ENCODE results near the gene IL2RA. TPM values are rescaled to one million over a fixed set of nuclear protein-coding genes. Genes with fewer than 3 reads are reported as not detected.

IL2RA gene
- total and polyA plus RNA-seq, 10 of the 15 experiments (the other 5 are each of a cell fraction or from before 2014, with no cell fraction given), result 2.2 to 6.0 (median 4.9) TPM

DNA sequence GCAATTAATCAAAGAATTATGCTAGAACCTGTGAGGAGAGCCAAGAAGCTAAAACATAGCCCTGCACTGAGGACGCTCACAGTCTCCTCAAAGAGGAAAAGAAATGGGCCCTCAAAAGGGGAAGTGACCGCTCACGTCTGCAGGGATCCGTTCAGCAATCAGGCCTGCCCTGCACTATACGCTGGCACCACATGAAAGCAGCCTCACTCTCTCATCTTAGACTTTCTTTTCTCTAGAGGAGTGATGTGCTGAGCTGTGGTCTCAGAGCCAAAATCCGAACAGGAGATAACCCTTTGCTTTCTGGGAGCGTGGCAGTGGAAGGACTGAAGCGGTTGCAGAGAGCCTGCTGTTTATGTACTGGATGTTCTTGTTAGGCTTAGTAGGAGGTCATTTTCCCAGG is 6.3 kb upstream of the IL2RA start (continued):
- TF ChIP-seq, protein P1, sequence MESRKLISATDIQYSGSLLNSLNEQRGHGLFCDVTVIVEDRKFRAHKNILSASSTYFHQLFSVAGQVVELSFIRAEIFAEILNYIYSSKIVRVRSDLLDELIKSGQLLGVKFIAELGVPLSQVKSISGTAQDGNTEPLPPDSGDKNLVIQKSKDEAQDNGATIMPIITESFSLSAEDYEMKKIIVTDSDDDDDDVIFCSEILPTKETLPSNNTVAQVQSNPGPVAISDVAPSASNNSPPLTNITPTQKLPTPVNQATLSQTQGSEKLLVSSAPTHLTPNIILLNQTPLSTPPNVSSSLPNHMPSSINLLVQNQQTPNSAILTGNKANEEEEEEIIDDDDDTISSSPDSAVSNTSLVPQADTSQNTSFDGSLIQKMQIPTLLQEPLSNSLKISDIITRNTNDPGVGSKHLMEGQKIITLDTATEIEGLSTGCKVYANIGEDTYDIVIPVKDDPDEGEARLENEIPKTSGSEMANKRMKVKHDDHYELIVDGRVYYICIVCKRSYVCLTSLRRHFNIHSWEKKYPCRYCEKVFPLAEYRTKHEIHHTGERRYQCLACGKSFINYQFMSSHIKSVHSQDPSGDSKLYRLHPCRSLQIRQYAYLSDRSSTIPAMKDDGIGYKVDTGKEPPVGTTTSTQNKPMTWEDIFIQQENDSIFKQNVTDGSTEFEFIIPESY (IDR thresholded peaks at IDR 0.05), result no peak
- TF ChIP-seq MTA2 (IDR thresholded peaks at IDR 0.05; ENCODE audit: low read depth) (peak; percentile 50; the same call in 1 of the 2 replicates), BCL11A (IDR thresholded peaks at IDR 0.05; ENCODE audit: low read depth, low read length) (peak; percentile 14; the same call in 1 of the 2 replicates), IKZF1 (conservative IDR thresholded peaks at IDR 0.05) (peak; percentile 34; the same call in 1 of the 2 replicates), EGR1 (IDR thresholded peaks at IDR 0.05; ENCODE audit: borderline replicate concordance in 1 of 2, low read depth in 2 of 2, low read length in 2 of 2) (no peak), DPF2 (IDR thresholded peaks at IDR 0.05) (no peak), EED (IDR thresholded peaks at IDR 0.05; ENCODE audit: low read depth) (peak; percentile 72), KAT2A (conservative IDR thresholded peaks at IDR 0.05; ENCODE audit: control insufficient read depth, low read depth, low read length) (no peak), ETV6 (conservative IDR thresholded peaks at IDR 0.05 in 1 of 2, IDR thresholded peaks at IDR 0.05 in 1 of 2; ENCODE audit: borderline replicate concordance in 1 of 2, low read depth in 1 of 2) (peak in 1 of 2 experiments; percentile 29; a peak in 1 of 4 replicates), CBX5 (IDR thresholded peaks at IDR 0.05; ENCODE audit: low read depth) (no peak), NR2F1 (conservative IDR thresholded peaks at IDR 0.05) (0 out of 2 replicates have a peak, but pooled peaks have one; percentile 27), ATF7 (IDR thresholded peaks at IDR 0.05; ENCODE audit: low read depth) (peak; percentile 13; the same call in 1 of the 2 replicates), TCF7 (IDR thresholded peaks at IDR 0.05; ENCODE audit: borderline replicate concordance) (peak; percentile 86), POU2F2 (IDR thresholded peaks at IDR 0.05; ENCODE audit: borderline replicate concordance, low read depth, low read length) (0 out of 3 replicates have a peak, but pooled peaks have one; percentile 17), RUNX3 (IDR thresholded peaks at IDR 0.05; ENCODE audit: low read length) (peak; percentile 71), IKZF2 (IDR thresholded peaks at IDR 0.05) (peak; percentile 56 to 62; a peak in 2 of 4 replicates), SPI1 (IDR thresholded peaks at IDR 0.05; ENCODE audit: borderline replicate concordance, insufficient read depth, low read depth, low read length) (peak; percentile 99)
